K562 (cell line): ENCODE data around the gene PLPP4.

Experiments
- ATF2 ChIP-seq: sonication (generic); formaldehyde crosslinking; IDR thresholded peaks from 2 replicates; pipeline ENCODE4 v1.8.1; 2022; ENCODE audit warnings: missing genetic modification reagents
- CBX3 ChIP-seq, 2 experiments: IDR thresholded peaks; 1 replicate in 1 of 2; 2 replicates in 1 of 2; pipeline ENCODE4 v1.6.1; 2012; ENCODE audit warnings: inconsistent platforms in 2 of 2, low read length in 2 of 2, borderline replicate concordance in 1 of 2, control low read depth in 1 of 2
- JUN ChIP-seq, 2 experiments: sonication (generic) in 1 of 2; formaldehyde crosslinking in 1 of 2; IDR thresholded peaks; 2 replicates each; pipeline versions ENCODE4 v1.6.1 to v1.8.0; 2012 to 2022; ENCODE audit warnings: borderline replicate concordance in 2 of 2, mild to moderate bottlenecking in 2 of 2, improper control_type of control experiment in 1 of 2, low read depth in 1 of 2, low read length in 1 of 2, missing genetic modification reagents in 1 of 2
- SMAD3 ChIP-seq: fragments of 450-650 bp; formaldehyde crosslinking; conservative IDR thresholded peaks from 2 replicates; pipeline ENCODE4 v1.4.0; 2020; ENCODE audit warnings: mild to moderate bottlenecking
- UBTF ChIP-seq, 2 experiments: IDR thresholded peaks; 2 replicates each; pipeline ENCODE4 v1.6.1; 2012; ENCODE audit warnings: improper control_type of control experiment in 2 of 2, low read depth in 2 of 2, low read length in 2 of 2, borderline replicate concordance in 1 of 2
- ZNF121 ChIP-seq: sonication (generic); formaldehyde crosslinking; conservative IDR thresholded peaks from 2 replicates; pipeline ENCODE4 v1.8.0; 2022; ENCODE audit warnings: missing genetic modification reagents
- ZNF407 ChIP-seq: fragments of 450-650 bp; IDR thresholded peaks from 2 replicates; pipeline ENCODE4 v1.6.1; 2016; ENCODE audit warnings: low read depth
- ZNF696 ChIP-seq: fragments of 250-450 bp; sonication (Bioruptor Pico); conservative IDR thresholded peaks from 2 replicates; pipeline ENCODE4 v1.4.0; 2020; ENCODE audit warnings: mild to moderate bottlenecking, moderate library complexity
- TF ChIP-seq, protein P1 (sequence below): fragments of 450-650 bp; formaldehyde crosslinking; IDR thresholded peaks from 2 replicates; pipeline ENCODE4 v1.4.0; 2022; ENCODE audit warnings: missing genetic modification characterization

DNA sequence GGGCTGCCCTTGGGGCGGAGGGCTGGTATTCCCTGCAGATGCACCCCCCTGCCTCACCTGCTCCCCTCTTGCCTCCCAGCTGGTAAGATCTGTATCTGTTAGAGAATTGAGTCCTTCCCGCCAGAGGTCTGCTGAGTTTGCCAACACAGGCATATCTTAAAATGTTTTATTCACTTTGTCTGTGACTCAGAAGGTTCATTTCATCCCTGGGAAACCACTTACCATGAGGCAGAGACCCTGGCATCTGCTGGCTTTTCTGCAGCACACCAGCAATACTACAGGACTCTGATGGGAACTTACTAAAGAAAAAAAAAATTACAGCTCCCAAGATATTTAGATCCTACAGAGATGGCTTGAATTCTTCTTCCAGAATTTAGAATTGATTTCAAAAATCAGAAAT, 131.3 kb downstream of the PLPP4 start:
- no peak for TF ChIP-seq CBX3 (IDR thresholded peaks at IDR 0.05; ENCODE audit: borderline replicate concordance in 1 of 2, low read length in 2 of 2)
- TF ChIP-seq ATF2 (CRISPR knock-in tag) = no peak
- TF ChIP-seq JUN (IDR thresholded peaks at IDR 0.05; ENCODE audit: borderline replicate concordance, low read depth, low read length) = no peak
- no peak for TF ChIP-seq JUN (CRISPR knock-in tag; IDR thresholded peaks at IDR 0.05; ENCODE audit: borderline replicate concordance)
- TF ChIP-seq ZNF407 = no peak
- no peak for TF ChIP-seq SMAD3 (CRISPR knock-in tag)
- TF ChIP-seq, protein P1, sequence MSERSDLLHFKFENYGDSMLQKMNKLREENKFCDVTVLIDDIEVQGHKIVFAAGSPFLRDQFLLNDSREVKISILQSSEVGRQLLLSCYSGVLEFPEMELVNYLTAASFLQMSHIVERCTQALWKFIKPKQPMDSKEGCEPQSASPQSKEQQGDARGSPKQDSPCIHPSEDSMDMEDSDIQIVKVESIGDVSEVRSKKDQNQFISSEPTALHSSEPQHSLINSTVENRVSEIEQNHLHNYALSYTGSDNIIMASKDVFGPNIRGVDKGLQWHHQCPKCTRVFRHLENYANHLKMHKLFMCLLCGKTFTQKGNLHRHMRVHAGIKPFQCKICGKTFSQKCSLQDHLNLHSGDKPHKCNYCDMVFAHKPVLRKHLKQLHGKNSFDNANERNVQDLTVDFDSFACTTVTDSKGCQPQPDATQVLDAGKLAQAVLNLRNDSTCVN (CRISPR knock-in tag) = no peak
- no peak for TF ChIP-seq ZNF696
- no peak for TF ChIP-seq UBTF (IDR thresholded peaks at IDR 0.05; ENCODE audit: borderline replicate concordance in 1 of 2, low read depth in 2 of 2, low read length in 2 of 2)
- TF ChIP-seq ZNF121 (CRISPR knock-in tag) = no peak
